Sigmoid colon (tissue), 4 donors: ENCODE data around the gene TINAG.

Source experiments
- POLR2A ChIP-seq, 2 donors: fragments of 450-650 bp; IDR thresholded peaks; one replicate each; pipeline ENCODE4 v1.6.1; 2016; ENCODE audit warnings: antibody characterized with exemption in 2 of 2, mild to moderate bottlenecking in 2 of 2, moderate library complexity in 2 of 2
- POLR2AphosphoS5 ChIP-seq, 4 donors: sonication (generic); formaldehyde crosslinking; IDR thresholded peaks; one replicate each; pipeline ENCODE4 v1.6.1; 2017; ENCODE audit warnings: antibody characterized with exemption in 4 of 4
- TF ChIP-seq, protein P1 (sequence below), 4 experiments: fragments of 450-650 bp in 3 of 4; fragments of 200-600 bp in 1 of 4; IDR thresholded peaks; one replicate each; pipeline ENCODE4 v1.5.1; 2016 to 2019; ENCODE audit warnings: antibody characterized with exemption in 4 of 4, mild to moderate bottlenecking in 3 of 4, moderate library complexity in 2 of 4

DNA sequence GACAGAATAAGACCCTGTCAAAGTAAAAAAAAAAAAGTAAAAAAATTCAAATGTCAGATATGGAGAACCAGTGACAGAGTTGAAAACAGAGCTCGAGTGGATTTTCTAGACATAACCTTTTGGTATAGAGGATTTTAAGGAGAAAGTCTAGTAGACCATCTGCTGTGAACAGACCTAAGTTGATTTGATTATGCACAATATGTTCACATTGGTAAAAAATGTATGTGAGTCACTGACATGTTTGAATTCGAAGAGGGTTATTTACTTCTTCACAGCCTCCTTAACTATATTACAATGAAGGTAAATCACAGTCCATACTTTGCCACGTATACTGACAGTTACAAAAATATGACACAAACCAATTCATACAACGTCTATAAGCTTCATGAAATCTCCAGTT, 7.4 kb downstream of the TINAG start:
- TF ChIP-seq POLR2A (IDR thresholded peaks at IDR 0.05) (no peak), POLR2AphosphoS5 (IDR thresholded peaks at IDR 0.05) (no peak)
- TF ChIP-seq, protein P1, sequence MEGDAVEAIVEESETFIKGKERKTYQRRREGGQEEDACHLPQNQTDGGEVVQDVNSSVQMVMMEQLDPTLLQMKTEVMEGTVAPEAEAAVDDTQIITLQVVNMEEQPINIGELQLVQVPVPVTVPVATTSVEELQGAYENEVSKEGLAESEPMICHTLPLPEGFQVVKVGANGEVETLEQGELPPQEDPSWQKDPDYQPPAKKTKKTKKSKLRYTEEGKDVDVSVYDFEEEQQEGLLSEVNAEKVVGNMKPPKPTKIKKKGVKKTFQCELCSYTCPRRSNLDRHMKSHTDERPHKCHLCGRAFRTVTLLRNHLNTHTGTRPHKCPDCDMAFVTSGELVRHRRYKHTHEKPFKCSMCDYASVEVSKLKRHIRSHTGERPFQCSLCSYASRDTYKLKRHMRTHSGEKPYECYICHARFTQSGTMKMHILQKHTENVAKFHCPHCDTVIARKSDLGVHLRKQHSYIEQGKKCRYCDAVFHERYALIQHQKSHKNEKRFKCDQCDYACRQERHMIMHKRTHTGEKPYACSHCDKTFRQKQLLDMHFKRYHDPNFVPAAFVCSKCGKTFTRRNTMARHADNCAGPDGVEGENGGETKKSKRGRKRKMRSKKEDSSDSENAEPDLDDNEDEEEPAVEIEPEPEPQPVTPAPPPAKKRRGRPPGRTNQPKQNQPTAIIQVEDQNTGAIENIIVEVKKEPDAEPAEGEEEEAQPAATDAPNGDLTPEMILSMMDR (IDR thresholded peaks at IDR 0.05) = no peak
